H1 (cell line): ENCODE data around the gene RARRES1. TPM values are rescaled to one million over a fixed set of nuclear protein-coding genes. Genes with fewer than 3 reads are reported as not detected.
A peak's percentile ranks its signal among the peaks of the same experiment; 100 is the strongest.

ENCODE experiments used
- BRCA1 ChIP-seq: IDR thresholded peaks from 2 replicates; pipeline ENCODE4 v1.6.1; 2012; ENCODE audit warnings: low read depth, low read length, improper control_type of control experiment
- CEBPB ChIP-seq: IDR thresholded peaks from 2 replicates; pipeline ENCODE4 v1.6.1; 2012; ENCODE audit warnings: low read depth, low read length
- CHD1 ChIP-seq: IDR thresholded peaks from 2 replicates; pipeline ENCODE4 v1.6.1; 2012; ENCODE audit warnings: low read depth, low read length, improper control_type of control experiment
- KDM1A ChIP-seq: fragments of 200-600, 300-600 bp; sonication (generic); IDR thresholded peaks from 2 replicates; pipeline ENCODE4 v1.7.1; 2016; ENCODE audit warnings: mild to moderate bottlenecking, low read length, borderline replicate concordance
- KDM5A ChIP-seq: fragments of 200-600 bp; IDR thresholded peaks from 2 replicates; pipeline ENCODE4 v1.7.1; 2012; ENCODE audit warnings: mild to moderate bottlenecking, low read length, inconsistent platforms, mixed read lengths
- POLR2A ChIP-seq, 2 experiments: IDR thresholded peaks; 1 replicate in 1 of 2; 2 replicates in 1 of 2; pipeline ENCODE4 v1.6.1; 2011; ENCODE audit warnings: low read depth in 2 of 2, low read length in 2 of 2, mild to moderate bottlenecking in 2 of 2; ENCODE audit errors: control extremely low read depth in 1 of 2
- RAD21 ChIP-seq, 2 experiments: IDR thresholded peaks in 1 of 2; conservative IDR thresholded peaks in 1 of 2; 2 replicates each; pipeline ENCODE4 v1.6.1; 2011; ENCODE audit warnings: low read depth in 2 of 2, low read length in 2 of 2, improper control_type of control experiment in 1 of 2, inconsistent platforms in 1 of 2, mild to moderate bottlenecking in 1 of 2, moderate library complexity in 1 of 2
- SIN3A ChIP-seq, 2 experiments: IDR thresholded peaks in 1 of 2; conservative IDR thresholded peaks in 1 of 2; 2 replicates each; pipeline ENCODE4 v1.6.1; 2011 to 2012; ENCODE audit warnings: low read length in 2 of 2, improper control_type of control experiment in 1 of 2, low read depth in 1 of 2, mild to moderate bottlenecking in 1 of 2
- SP2 ChIP-seq: IDR thresholded peaks from 2 replicates; pipeline ENCODE4 v1.6.1; 2012; ENCODE audit warnings: mild to moderate bottlenecking, low read length, inconsistent platforms
- SP4 ChIP-seq: IDR thresholded peaks from 2 replicates; pipeline ENCODE4 v1.6.1; 2012; ENCODE audit warnings: low read length, inconsistent platforms
- polyA plus RNA-seq, 7 experiments: library from polyadenylated mRNA; depleted of rRNA in 3 of 7; stranded (reverse) in 5 of 7; unstranded in 2 of 7; fragments of >200 nt in 5 of 7; fragments of 200-250 nt in 2 of 7; gene quantifications; 1 replicate in 5 of 7; 2 replicates in 1 of 7; 4 replicates in 1 of 7; pipeline versions ENCODE4 v1.2.1 to v1.2.3, GENCODE V29; 2011 to 2013; ENCODE audit warnings: missing spikeins in 2 of 7, mixed read lengths in 2 of 7
- total RNA-seq: library from RNA; stranded (reverse); fragmentation: NEBNext Ultra II Directional; extraction: Animal tissue kit (Norgen Biotek cat#: 25700); gene quantifications from 2 replicates; pipeline ENCODE4 v1.2.1, GENCODE V29; 2021

Gene RARRES1
- total and polyA plus RNA-seq, 2 of the 8 experiments (the other 6 are each of a cell fraction or from before 2014, with no cell fraction given): 0.26 to 0.71 TPM

- TF ChIP-seq CHD1: no peak
- no peak for TF ChIP-seq CEBPB
- no peak for TF ChIP-seq KDM5A
- no peak for TF ChIP-seq KDM1A
- TF ChIP-seq SP2: no peak
- TF ChIP-seq SIN3A (conservative IDR thresholded peaks at IDR 0.05 in 1 of 2, IDR thresholded peaks at IDR 0.05 in 1 of 2; ENCODE audit: low read depth in 1 of 2, low read length in 2 of 2): peak; percentile 60 to 64; a peak in 2 of 4 replicates
- TF ChIP-seq RAD21 (IDR thresholded peaks at IDR 0.05 in 1 of 2, conservative IDR thresholded peaks at IDR 0.05 in 1 of 2; ENCODE audit: low read depth in 2 of 2, low read length in 2 of 2): peak; percentile 33 to 60; a peak in 3 of 4 replicates
- TF ChIP-seq SP4: no peak
- TF ChIP-seq POLR2A (IDR thresholded peaks at IDR 0.05; ENCODE audit: control extremely low read depth in 1 of 2, low read depth in 2 of 2, low read length in 2 of 2): peak in 1 of 2 experiments; percentile 77; a peak in 2 of 3 replicates
- TF ChIP-seq BRCA1: no peak
Observed at GRCh38 chr3:158672215-158673176, 59.8 kb downstream of the RARRES1 start, which contains the start of gene LXN (continued).
